HG02610 (cell line): ENCODE data around the gene DRAM1.
"Not testable (repeated sequence)": the region's sequence is repeated elsewhere in the genome, so short reads cannot be mapped to it uniquely, and the experiment has no call there.

Experiments
- ATAC-seq: cut with Tn5 transposase; IDR thresholded peaks from one replicate; pipeline ENCODE4 v1.9.1; 2021; ENCODE audit warnings: mild to moderate bottlenecking, moderate library complexity; ENCODE audit not compliant: unreplicated experiment

DRAM1 gene

DNA sequence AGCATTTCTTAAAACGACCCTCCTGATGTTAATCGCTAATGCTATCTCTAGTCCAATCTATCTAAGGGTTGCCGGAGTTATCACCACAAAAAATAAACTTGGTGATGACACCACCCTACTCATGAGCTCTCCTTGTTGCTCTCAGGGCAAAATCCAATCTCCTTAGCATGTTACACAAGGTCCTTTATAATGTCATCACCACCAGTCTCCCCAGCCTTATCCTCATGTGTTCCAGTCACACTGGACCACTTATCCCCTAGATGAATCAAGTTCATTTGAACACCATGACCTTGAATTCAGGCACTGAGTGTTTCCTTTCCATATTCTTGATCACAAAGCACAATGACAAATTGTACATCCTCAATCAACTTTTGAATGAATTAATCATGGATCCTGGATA lies 19.0 kb upstream of the DRAM1 start:
- ATAC-seq: no peak

DNA sequence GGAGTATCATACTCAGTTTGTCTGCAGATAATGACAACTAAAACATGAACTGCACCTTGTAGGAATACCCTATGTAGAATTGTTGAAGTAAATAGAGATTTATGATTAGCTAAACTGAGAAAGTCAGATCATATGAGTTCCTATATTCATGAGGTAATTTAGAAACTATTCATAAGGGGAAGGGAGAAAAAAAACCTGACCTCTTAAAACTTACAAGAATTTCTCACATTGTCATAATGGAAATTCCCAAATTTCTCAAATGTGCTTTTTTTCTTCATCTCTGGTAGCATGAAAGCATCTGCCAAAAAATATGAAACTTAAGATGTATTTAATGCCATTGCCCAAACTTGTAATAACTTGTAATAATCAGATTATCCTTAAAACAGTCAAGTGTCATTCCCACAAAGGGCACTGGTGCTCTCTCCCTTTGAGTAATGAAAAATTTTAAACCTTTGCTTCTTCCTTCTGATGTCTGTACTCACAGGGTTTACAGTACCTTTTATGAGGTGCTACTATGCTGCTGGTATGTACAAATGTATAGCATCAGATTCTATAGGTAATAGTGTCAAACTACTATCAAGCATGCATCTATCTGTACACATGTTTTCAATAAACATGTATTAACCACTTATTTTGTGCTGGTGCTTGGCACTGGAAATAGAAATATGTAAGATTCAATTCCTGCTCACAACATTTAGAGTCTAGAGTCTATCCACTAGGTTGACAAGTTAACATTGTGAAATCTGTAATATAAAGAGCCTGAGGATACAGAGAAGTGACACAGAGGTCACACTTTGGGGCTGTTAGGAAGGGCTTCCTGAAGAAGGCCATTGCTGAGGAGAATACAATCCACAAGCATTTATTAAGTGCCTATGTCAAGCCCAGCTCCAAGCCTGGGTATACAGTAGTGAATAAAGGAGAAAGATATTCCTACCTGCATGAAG lies 17.4 kb upstream of the DRAM1 start:
- ATAC-seq: peak; percentile 53

DNA sequence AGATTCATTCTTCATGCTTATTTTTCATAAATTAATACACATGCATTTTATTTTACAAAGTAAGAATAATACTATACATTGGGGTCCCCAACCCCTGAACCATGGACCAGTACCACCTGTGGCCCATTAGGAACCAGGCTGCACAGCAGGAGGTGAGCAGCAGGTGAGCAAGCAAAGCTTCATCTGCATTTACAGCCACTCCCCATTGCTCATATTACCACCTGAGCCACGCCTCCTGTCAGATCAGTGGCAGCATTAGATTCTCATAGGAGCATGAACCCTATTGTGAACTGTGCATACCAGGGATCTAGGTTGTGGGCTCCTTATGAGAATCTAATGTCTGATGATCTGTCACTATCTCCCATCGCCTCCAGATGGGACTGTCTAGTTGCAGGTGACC lies 15.7 kb upstream of the DRAM1 start:
- ATAC-seq: not testable (repeated sequence)

DNA sequence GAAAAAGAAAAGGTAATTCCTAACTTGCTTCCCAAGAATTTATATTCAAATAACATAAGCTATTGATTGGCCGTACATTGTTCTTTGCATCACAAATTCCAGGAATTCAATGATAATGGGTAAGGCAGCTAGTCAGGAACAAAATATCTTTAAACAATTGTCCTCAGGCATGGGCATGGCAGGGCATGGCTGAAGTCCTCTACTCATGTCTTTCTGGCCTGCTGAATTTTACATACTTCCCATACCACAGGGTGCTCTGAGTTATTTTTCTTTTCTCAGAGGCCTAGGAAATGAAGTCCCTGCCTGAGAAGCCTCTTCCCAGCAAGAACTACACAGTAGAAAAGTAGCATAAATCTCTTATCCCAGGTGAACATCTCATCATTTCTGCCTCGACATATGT lies 15.1 kb upstream of the DRAM1 start:
- ATAC-seq: no peak

DNA sequence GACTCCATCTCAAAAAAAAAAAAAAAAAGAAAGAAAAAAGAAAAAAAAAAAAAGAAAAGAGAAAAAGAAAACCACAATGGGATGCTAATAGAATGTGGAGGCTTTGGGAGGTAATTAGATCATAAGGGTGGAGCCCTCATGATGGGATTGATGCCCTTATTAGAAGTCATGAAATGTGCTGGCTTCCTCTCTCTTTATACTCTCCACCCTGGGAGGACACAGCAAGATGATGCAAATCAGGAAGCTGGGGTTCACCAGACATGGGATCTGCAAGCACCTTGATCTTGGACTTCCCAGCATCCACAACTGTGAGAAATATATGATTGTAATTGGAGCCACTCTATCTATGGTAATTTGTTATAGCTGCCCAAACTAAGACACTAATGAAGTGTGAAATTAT lies 13.4 kb upstream of the DRAM1 start:
- ATAC-seq: no peak

DNA sequence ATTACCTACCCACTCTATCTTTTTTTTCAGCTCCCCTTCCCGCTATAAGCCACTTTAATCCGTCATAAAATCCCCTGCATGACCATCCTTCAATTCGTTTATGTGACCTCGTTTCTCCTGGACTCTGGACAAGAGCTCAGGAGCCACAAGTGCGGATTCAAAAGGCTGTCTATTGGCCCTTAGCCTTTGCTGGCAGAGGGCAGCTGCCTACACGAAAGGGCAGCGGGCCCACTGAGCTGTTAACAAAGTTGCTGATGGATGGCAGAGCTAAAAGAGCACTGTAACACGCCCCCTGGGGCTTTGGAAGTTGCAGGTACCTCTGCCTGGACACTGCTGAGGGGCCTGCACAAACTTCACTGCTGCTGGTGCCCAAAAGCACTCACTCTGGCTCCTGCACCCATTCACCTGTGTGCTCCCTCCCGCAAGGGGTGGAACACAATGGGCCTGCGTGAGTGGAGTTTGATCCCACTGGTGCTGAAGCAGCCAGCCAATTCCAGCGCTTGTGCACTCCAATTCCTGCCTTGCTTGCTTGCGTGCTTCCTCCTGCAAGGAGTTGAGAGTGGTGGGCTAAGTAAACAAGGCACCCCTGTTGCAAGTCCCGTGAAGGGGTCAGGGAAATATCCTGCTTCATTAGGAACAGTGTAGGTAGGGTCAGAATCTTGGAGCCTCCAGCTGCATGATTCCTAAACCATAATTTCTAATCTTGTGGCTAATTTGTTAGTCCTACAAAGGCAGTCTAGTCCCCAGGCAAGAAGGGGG lies 10.6 kb upstream of the DRAM1 start:
- ATAC-seq: no peak

DNA sequence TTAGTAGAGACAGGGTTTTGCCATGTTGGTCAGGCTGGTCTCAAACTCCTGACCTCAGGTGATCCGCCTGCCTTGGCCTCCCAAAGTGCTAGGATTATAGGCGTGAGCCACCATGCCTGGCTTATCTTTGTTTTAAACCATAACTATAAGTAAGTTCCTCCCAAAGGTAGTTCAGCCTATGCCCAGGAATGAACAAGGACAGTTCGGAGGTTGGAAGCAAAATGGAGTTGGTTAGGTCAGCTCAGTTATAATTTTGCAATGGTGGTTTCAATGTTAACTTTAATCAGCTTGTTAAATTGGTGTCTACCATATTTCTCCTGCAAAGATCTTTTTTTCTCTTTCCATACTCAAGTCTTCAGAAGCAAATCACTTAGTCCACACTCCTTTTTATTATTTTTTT lies 9.8 kb upstream of the DRAM1 start:
- not testable (repeated sequence) for ATAC-seq

DNA sequence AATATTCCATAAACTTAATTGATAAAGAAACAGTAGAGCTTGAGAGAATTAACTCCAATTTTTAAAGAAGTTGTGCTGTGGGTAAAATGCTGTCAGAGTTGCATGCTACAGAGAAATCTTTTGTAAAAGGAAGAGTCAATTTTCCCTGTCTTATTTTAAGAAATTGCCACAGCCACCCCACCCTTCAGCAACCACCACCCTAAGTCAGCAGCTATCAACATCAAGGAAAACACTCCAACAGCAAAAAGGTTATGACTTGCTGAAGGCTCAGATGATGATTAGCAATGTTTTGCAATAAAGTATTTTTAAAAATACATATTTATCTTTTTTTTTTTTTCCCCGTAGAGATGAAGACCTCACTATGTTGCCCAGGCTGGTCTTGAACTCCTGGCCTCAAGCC lies 6.5 kb upstream of the DRAM1 start:
- ATAC-seq: no peak

DNA sequence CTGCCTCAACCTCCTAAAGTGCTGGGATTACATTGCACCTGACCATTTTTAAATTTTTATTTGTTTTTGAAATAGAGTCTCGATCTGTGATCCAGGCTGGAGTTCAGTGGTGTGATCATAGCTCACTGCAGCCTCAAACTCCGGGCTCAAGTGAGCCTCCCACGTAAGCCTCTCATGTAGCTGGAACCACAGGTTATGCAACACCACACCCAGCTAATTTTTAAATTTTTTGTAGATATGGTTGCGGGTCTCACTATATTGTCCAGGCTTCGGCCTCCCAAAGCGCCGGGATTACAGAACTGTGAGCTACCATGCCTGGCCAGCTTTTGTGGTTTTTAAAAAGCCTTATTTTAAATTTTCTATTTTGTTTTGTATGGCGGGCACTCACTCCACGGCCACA lies 2.2 kb upstream of the DRAM1 start:
- ATAC-seq: no peak

DNA sequence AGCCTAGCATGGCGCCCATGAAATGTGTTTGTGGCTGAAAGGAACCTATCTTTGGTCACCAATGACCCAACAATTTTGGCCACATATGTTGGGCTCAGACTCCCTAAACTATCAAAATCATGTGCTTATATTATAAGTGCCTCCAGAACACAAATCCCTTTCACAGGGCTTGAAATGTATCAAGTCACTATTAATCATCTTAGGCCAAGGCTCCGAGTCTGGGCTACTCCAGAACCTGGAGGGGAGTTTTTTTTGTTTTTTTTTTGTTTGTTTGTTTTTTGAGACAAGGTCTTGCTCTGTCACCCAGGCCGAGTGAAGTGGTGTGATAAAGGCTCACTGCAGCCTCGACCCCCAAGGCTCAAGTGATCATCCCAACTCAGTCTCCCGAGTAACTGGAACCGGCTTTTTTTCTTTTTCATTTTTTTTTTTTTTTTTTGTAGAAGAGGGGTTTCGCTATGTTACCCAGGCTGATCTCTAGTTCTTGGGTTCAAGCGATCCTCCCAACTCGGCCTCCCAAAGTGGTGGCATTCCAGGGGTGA lies 989 bp upstream of the DRAM1 start:
- no peak for ATAC-seq

DNA sequence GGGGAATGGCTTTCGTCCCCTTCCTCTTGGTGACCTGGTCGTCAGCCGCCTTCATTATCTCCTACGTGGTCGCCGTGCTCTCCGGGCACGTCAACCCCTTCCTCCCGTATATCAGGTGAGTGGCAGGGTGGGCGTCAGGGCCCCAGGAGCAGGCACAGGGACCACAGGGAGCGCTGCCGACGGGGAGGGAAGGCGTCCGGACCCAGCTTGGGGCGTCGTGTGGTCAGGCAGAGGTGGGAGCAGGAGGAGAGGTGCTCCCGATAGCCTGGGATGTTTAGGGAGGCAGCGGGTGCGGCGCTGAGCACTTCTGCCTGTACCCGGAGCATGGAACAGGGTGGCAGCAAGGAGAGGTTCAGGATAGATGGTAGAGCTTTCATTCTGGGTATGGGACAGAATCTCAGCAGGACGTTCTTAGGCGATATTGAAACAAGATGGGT lies 444 bp downstream of the DRAM1 start:
- peak; percentile 3 for ATAC-seq

DNA sequence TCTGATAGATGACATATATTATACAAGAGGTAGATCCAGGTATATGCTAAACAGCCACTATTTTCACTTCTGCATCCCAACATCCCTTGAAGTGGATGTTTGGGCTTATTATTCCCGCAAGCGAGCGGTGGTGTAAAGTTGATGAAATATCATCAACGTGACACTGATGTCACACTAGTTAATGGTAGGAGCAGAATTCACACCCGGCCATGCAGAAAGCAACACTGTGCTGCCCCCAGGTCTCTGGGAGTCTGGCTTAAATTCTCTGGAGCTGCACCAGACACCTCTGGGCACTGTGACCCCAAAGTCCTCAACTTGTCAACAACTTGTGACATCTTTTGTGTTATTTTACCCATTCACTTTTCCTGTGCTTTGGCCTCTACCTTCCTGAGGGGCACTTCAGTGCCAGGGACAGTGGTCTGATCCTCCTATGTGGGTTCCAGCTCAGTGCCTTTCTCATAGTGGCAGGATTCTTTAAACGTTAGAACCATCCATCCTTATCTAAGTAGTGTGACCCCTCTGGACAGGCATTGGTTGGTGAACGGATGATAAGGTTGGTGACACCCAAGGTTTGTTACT lies 952 bp downstream of the DRAM1 start:
- ATAC-seq: no peak

DNA sequence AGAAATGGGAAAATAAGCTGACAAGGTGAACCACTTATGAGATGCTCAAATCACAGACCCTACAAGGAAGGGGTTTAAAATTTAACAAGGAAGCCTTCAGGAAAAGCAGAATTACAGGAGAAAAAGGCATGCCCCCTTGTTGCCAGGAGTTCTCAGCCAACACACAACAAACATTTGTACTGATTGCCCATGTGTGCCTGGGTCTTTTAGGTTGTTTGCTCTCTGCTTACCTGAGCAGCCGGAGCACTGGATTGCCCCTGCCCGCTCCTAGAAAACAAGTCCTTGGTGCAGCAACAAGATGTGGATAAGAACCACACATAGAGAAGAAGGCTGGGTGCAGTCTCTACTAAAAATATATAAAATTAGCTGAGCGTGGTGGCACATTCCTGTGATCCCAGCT lies 3.4 kb downstream of the DRAM1 start:
- ATAC-seq: no peak

DNA sequence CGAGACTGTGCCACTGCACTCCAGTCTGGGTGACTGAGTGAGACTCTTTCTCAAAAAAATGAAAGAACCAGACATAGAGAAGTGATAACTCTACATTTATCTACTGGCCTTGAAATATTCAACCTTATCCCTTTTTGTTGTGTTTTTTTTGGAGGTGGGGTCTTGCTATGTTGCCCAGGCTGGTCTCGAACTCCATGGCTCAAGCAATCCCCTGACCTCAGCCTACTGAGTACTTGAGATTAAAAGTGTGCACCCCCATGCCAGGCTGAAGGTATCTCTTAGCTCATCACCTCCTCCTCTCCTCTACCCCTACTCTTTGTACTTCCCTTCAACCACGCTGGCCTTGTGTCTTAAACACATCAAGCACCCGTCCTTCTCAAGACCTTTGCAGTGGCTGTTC lies 3.8 kb downstream of the DRAM1 start:
- ATAC-seq: no peak

DNA sequence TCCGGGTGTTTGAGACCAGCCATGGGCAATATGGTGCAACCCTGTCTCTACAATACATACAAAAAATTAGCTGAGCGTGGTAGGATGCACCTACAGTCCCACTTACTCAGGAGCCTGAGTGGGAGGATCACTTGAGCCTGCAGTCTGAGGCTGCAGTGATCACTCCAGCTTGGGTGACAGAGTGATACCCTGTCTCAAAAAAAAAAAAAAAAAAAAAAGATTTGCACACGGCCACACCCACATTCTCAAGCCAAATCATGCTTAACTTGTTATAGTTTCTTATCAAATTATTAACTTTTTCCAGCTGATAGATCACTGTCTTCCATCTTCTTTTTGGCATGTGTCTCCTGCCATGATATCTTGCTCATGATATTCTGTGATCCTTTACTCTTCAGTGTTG lies 6.8 kb downstream of the DRAM1 start:
- ATAC-seq: no peak

DNA sequence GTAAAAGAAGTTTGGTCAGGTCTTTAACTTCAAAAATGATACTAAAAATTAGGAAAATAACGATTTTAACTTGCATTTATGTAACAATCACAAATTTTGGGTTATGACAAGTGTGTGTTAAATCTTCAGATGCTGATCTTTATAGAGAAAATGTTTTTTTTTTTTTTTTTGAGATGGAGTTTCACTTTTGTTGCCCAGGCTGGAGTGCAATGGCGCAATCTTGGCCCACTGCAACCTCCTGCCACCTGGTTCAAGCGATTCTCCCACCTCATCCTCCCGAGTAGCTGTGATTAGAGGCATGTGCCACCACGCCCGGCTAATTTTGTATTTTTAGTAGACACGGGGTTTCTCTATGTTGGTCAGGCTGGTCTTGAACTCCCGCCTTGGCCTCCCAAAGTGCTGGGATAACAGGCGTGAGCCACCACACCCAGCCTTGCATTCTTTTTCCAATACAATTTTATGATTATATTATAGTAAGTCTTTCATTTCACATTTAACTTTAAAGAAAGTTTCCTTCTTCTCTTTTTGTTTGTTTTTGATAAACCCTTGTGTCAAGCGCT lies 7.5 kb downstream of the DRAM1 start:
- not testable (repeated sequence) for ATAC-seq

DNA sequence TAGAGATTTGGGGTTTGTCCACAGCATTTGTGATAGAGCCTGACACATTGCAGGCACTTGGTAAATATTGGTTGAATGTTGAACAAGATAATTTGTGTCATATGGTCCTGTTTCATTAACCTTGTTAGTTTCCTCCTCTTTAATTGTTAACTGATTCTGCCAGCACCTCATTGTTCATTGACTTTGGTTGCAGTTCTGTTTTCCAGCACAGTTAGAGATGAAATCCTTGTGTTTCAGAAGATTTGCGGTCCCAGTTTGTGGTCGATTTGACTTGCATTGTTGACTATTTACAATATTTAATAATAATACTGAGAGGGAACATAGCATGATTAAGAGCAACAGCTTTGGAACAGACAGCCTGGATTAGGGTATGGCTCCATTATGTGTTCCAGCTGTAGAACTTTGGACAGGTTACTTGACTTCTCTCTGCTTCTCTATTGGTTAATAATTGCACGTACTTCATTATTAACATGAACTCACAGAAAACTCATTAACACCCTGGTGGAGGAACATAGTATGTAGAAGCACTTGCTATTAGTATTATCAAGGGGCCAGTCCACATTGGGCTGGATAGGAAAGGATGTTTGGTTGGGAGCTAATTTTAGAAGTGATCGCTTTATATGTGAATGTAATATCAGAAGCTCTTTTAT lies 8.7 kb downstream of the DRAM1 start:
- ATAC-seq: no peak

DNA sequence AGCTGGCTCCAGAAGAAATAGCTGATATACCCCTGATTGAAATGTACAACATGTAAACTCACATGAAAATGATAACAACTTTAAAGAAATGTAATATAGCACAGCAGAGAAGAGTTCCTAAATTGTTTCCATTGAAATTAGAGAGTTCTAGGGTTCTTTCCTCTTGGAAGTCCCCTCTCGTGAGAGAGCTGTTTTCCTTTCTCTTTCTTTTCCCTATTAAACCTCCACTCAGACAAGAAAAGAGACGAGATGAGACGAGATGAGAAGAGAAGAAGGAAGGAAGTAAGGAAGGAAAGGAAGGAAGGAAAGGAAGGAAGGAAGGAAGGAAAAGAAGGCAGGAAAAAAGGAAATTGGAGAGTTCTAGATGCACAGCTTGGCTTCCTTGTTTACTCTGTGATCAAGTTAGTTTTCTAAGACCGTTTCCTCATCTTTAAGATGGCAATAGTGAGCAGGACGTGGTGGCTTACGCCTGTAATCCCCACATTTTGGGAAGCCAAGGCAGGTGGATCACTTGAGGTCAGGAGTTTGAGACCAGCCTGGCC lies 11.9 kb downstream of the DRAM1 start:
- no peak for ATAC-seq

DNA sequence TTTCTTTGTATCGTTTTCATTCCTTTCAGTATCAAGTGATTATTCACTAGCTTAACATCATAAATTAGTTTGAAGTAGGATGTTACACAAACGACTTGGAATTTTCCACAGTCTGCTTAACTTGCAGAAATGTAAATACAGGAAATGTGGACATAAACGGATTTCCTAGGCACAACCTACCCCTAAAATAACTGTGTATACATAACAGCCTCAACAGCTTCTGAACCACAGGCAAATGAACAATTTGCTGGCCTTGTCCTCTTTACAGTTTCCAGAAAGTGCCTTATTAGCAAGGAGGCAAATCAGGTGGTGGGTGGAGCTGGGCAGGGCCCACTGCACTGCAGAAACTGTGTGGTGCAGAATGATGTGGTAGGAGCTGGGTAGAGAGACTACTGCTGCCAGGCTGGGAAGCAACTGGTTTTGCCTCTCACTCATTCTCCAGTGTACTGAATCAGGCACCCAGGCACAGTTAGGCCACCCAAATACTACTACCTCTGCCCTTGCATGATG lies 14.1 kb downstream of the DRAM1 start:
- ATAC-seq: peak; percentile 83

DNA sequence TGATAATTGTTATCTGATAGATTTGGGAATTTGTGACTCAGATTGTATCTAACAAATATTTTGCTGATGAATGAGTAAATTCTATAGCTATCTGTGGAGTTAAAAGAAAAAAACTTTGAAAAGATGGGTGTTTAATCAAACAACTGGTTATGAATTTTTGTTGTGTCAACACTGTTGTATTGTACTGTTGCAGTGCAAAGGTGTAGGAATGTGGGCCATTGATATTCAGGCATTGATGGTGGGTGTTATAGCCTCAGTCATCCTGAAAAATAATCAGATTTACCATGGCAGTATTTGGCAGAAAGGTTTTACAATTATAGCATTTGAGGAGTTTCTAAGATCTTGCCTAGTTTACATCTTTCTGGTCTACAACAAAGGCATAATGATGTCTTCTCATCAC lies 15.4 kb downstream of the DRAM1 start:
- ATAC-seq: no peak
